CD1c-positive myeloid dendritic cell (primary cell): ENCODE data around the gene STMN3.
"Not testable (repeated sequence)": the region's sequence is repeated elsewhere in the genome, so short reads cannot be mapped to it uniquely, and the experiment has no call there.

Source experiments
- DNase-seq: peaks from one replicate; pipeline ENCODE4 v3.0.0-alpha.2; 2016; ENCODE audit errors: extremely low spot score

Gene STMN3

GRCh38 chr20:63612276-63612931 lies 40.8 kb downstream of the STMN3 start:
- DNase-seq, result peak; percentile 85

DNA sequence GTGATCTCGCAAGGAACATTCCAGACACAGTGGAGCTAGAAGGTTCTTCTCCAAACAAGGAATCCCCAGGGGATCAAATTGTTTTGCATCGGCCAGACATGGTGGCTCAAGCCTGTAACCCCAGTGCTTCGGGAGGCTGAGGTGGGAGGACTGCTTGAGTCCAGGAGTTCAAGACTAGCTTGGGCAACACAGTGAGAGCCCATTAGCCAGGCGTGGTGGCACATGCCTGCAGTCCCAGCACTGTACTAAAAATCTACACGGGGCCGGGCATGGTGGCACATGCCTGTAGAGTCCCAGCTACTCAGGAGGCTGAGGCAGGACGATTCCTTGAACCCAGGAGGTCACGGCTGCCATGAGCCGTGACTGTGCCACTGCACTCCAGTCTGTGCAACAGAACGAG lies 41.6 kb downstream of the STMN3 start:
- DNase-seq, result no peak

GRCh38 chr20:63610581-63611435 lies 42.4 kb downstream of the STMN3 start:
- no peak for DNase-seq

- peak; percentile 22 for DNase-seq
Measured at GRCh38 chr20:63606686-63607085, 46.5 kb downstream of the STMN3 start.

DNA sequence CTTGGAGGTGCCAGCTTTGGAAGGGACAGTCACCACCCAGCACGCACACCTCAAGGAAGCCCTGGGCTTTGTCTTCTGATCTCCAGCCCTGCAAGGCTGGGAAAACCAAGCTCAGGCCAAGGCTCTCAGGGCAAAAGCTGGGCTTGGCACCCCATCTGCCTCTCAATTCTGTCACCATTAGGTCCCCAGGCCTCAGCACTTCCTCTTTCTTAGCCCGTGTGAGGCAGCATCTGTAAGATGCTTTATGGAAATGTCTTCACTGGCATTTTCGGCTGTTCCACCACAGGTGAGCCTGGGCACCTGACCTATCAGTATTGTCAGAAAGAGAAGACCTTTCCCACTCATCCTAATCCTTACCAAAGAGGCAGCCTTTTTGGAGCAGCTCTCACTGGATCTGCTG lies 50.9 kb downstream of the STMN3 start:
- no peak for DNase-seq

GRCh38 chr20:63601679-63602078 lies 51.5 kb downstream of the STMN3 start:
- DNase-seq, result not testable (repeated sequence)

DNA sequence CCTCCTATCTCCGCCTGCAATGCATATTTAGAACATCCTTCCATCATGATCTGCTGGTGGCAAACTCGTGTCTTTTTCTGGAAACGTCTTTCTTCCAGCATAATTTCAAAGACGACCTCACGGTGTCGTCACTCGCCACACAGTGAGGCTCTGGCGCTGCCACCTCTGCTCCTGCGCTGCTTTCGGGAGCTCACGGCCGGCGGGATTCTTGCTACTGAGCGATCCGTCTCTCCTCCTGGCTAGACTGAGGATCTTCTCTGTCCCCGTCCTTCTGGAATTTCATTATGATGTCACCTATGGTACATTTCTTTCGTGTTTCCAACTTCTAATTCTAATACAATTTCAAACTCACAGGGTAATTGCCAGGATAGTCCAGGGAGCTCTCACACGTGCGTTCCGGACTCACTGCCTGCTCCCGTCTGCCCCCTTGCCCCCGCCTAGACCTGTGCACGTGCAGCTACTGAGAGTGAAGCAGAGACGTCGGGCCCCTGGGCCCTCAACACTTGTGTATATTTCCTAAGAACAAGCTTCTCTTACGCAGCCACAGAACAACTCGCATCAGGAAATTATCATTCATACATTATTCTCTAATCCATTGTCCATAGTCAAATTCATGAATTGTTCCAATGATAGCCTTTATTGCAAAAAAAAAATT lies 53.7 kb downstream of the STMN3 start:
- no peak for DNase-seq

GRCh38 chr20:63598479-63599395 lies 54.5 kb downstream of the STMN3 start:
- no peak for DNase-seq

GRCh38 chr20:63597651-63598478 lies 55.4 kb downstream of the STMN3 start:
- DNase-seq, result no peak

DNA sequence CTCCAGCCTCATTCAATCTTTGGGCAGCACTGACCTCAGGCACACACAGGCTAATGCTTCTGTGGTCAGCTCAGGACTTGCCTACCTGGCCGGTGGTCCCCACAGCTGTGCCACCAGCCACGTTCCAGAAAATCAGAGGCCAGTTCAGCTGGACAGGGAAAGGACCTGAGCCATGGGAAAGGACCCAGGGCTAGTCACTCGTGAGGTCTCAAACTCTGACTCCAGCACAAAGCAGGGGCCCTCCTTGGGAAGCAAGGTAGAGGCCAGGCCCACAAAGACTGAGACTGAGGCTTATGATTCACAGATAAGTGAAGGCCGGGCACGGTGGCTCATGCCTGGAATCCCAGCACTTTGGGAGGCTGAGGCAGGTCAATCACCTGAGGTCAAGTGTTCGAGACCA lies 56.8 kb downstream of the STMN3 start:
- DNase-seq, result no peak

- DNase-seq, result no peak
Measured at GRCh38 chr20:63595416-63596127, 57.7 kb downstream of the STMN3 start.

DNA sequence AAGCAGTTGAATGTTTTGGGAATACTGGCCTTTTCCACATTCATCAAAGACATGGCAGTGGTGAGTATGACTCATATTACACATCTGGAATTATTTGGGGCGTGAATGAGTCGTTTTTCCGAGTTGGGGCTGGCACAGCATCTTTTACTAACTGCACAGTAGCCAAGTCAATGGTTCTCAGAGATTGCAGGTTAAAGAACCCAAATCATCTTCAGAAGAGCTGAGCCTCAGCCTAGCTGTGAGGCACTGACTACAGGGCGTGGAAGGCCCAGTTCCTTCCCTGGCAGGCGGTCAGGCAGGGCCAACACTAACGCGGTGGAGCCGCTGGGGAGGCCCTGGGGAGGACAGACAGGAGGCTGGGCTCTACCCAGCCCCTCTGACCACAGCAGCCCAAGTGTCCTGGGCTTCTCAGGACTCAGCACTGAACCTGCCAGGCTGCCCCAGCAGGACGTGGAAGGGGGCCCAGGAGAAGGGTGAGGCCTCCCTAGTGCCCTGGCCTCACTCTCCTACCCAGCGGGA lies 59.1 kb downstream of the STMN3 start:
- DNase-seq, result no peak

DNA sequence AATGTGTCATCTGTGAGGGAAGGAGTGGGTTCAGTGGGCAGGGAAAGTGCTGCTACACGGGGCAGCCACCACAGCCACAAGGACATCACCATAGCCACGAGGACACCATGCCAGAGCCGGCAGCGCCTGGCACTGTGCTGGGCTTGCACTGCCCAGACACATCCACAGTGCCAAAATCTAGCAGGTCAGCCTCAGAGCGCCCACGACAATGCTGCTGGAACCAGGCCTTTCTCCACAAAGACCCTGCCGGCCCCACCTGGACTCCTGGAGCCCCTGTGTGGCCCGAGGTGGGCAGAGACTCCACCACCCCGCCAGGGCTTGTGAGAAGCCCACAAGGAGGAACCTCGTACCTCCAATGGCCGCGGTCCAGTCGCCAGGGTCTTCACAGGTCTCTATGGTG lies 60.6 kb downstream of the STMN3 start:
- no peak for DNase-seq

DNA sequence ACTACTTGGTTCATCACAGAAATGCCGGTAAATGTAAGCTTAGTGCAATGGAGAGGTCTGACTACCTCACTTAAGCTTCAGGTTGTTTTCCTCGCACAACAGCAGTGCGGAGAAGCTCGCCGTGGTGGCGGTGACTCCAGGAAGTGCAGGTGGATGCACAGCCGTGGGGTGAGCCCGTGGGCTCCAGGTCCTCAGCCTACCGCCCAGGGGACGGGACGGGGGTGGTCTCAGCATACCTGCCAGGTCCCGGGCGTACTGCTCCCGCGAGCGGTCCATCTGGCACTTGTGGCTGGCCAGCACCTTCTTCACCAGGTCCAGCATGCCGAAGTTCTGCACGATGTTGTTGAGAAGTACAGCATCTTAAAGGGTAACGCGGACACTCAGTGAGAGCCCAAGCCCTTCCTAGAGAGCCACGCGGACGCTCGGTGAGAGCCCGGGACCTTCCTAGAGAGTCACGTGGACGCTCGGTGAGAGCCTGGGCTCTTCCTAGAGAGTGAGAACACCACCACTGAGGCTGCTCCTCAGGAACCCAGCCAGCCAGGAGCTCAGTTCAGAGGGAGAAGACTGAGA lies 61.4 kb downstream of the STMN3 start:
- DNase-seq, result no peak

- no peak for DNase-seq
Measured at GRCh38 chr20:63591147-63591533, 62.1 kb downstream of the STMN3 start.

GRCh38 chr20:63590218-63591146 lies 62.7 kb downstream of the STMN3 start:
- no peak for DNase-seq
